HUES6 (cell line): ENCODE results near the gene PCDHA10.
"Not testable (repeated sequence)": the region's sequence is repeated elsewhere in the genome, so short reads cannot be mapped to it uniquely, and the experiment has no call there.

Experiments
- H3K27ac ChIP-seq: 2 replicates; pipeline ENCODE4 v1.7.0; 2013; ENCODE audit warnings: low read depth, mild to moderate bottlenecking, low read length, inconsistent platforms
- H3K27me3 ChIP-seq: 2 replicates; pipeline ENCODE4 v1.6.1; 2013; ENCODE audit warnings: low read length; ENCODE audit not compliant: control insufficient read depth, insufficient read depth
- H3K36me3 ChIP-seq: 2 replicates; pipeline ENCODE4 v1.6.1; 2013; ENCODE audit warnings: low read length; ENCODE audit not compliant: control insufficient read depth, insufficient read depth
- H3K4me1 ChIP-seq: 2 replicates; pipeline ENCODE4 v1.6.1; 2013; ENCODE audit warnings: low read length; ENCODE audit not compliant: control insufficient read depth, insufficient read depth
- H3K4me3 ChIP-seq: 2 replicates; pipeline ENCODE4 v1.5.1; 2013; ENCODE audit warnings: low read depth, low read length
- H3K9ac ChIP-seq: one replicate; pipeline ENCODE4 v1.6.1; 2013; ENCODE audit warnings: mild to moderate bottlenecking, low read length
- H3K9me3 ChIP-seq: 2 replicates; pipeline ENCODE4 v1.6.1; 2013; ENCODE audit warnings: low read depth, low read length; ENCODE audit not compliant: control insufficient read depth, insufficient read depth

PCDHA10 gene

GRCh38 chr5:140855772-140856674, at the start of gene PCDHA10:
Gene PCDHA10 (plus strand): TSS chr5:140855897. CDS start chr5:140856049, 152 bp downstream.
- H3K4me1 ChIP-seq: no peaks in the 10 kb centered on the region
- peak within 1 kb of the TSS; percentile 72 for H3K4me3 ChIP-seq
- H3K9me3 ChIP-seq: peaks cover 12% of the 10 kb centered on the region; the same call in 1 of the 2 replicates
- peak within 1 kb of the TSS; percentile 55 for H3K9ac ChIP-seq
- no peak within 1 kb of the TSS for H3K27ac ChIP-seq
- H3K36me3 ChIP-seq: no peaks in the 10 kb centered on the region; the same call in 1 of the 2 replicates
- no peaks in the 10 kb centered on the region for H3K27me3 ChIP-seq

- H3K4me3 ChIP-seq: peak within 1 kb of the TSS; percentile 76
- peaks cover 16% of the 10 kb centered on the region; the same call in 1 of the 2 replicates for H3K9me3 ChIP-seq
- H3K9ac ChIP-seq: peak within 1 kb of the TSS; percentile 72
- H3K36me3 ChIP-seq: peaks cover 1% of the 10 kb centered on the region; the same call in 1 of the 2 replicates
- H3K4me1 ChIP-seq: no peaks in the 10 kb centered on the region
- no peak within 1 kb of the TSS for H3K27ac ChIP-seq
- no peaks in the 10 kb centered on the region for H3K27me3 ChIP-seq
Measured at GRCh38 chr5:140806834-140807775, 48.6 kb upstream of the PCDHA10 start, which contains the start of gene PCDHA4. Gene PCDHA4 (plus strand): TSS chr5:140807068.

- not testable (repeated sequence) for H3K27me3 ChIP-seq, H3K4me1 ChIP-seq, H3K4me3 ChIP-seq, H3K9me3 ChIP-seq, H3K9ac ChIP-seq, H3K36me3 ChIP-seq, H3K27ac ChIP-seq
Measured at GRCh38 chr5:140808241-140808888, 47.3 kb upstream of the PCDHA10 start.

GRCh38 chr5:140808889-140809291, 46.8 kb upstream of the PCDHA10 start:
- Histone ChIP-seq H3K36me3 (no peaks in the 10 kb centered on the region), H3K27ac (no peak overlapping the region), H3K4me1 (no peaks in the 10 kb centered on the region), H3K9ac (no peak overlapping the region), H3K9me3 (0 out of 2 replicates have a peak, but pooled peaks cover 2% of the 10 kb centered on the region), H3K27me3 (no peaks in the 10 kb centered on the region), H3K4me3 (no peak overlapping the region)

GRCh38 chr5:140821375-140822280, 34.1 kb upstream of the PCDHA10 start, which contains the start of gene PCDHA5:
Gene PCDHA5 (plus strand): TSS chr5:140821613.
- Histone ChIP-seq H3K36me3 (no peaks in the 10 kb centered on the region), H3K4me1 (no peaks in the 10 kb centered on the region), H3K27ac (no peak within 1 kb of the TSS), H3K4me3 (peak within 1 kb of the TSS; percentile 38; the same call in 1 of the 2 replicates), H3K27me3 (no peaks in the 10 kb centered on the region), H3K9ac (no peak within 1 kb of the TSS), H3K9me3 (peaks cover 5% of the 10 kb centered on the region; the same call in 1 of the 2 replicates)

GRCh38 chr5:140822281-140822629, 33.4 kb upstream of the PCDHA10 start:
- Histone ChIP-seq H3K9ac (no peak overlapping the region), H3K4me1 (no peaks in the 10 kb centered on the region), H3K27me3 (no peaks in the 10 kb centered on the region), H3K4me3 (no peak overlapping the region), H3K27ac (no peak overlapping the region), H3K36me3 (no peaks in the 10 kb centered on the region), H3K9me3 (peaks cover 5% of the 10 kb centered on the region; the same call in 1 of the 2 replicates)

- H3K27ac ChIP-seq, H3K9me3 ChIP-seq, H3K9ac ChIP-seq, H3K36me3 ChIP-seq, H3K4me1 ChIP-seq, H3K4me3 ChIP-seq, H3K27me3 ChIP-seq: not testable (repeated sequence)
Measured at GRCh38 chr5:140822969-140823368, 32.7 kb upstream of the PCDHA10 start.

- Histone ChIP-seq H3K4me1 (no peaks in the 10 kb centered on the region), H3K27ac (no peak overlapping the region), H3K4me3 (no peak overlapping the region), H3K27me3 (no peaks in the 10 kb centered on the region), H3K9ac (no peak overlapping the region), H3K9me3 (peaks cover 5% of the 10 kb centered on the region; the same call in 1 of the 2 replicates), H3K36me3 (no peaks in the 10 kb centered on the region)
Measured at GRCh38 chr5:140823475-140823874, 32.2 kb upstream of the PCDHA10 start.

GRCh38 chr5:140827704-140828361, 27.9 kb upstream of the PCDHA10 start, which contains the start of gene PCDHA6:
Gene PCDHA6 (plus strand): TSS chr5:140827960. CDS start chr5:140828092, 132 bp downstream.
- Histone ChIP-seq H3K4me3 (peak within 1 kb of the TSS; percentile 31; the same call in 1 of the 2 replicates), H3K27ac (no peak within 1 kb of the TSS), H3K36me3 (no peaks in the 10 kb centered on the region), H3K4me1 (no peaks in the 10 kb centered on the region), H3K27me3 (no peaks in the 10 kb centered on the region), H3K9me3 (peaks cover 5% of the 10 kb centered on the region; the same call in 1 of the 2 replicates), H3K9ac (no peak within 1 kb of the TSS)
